Measurements from ENCODE around the gene BST2. TPM values are rescaled to one million over a fixed set of nuclear protein-coding genes. Genes with fewer than 3 reads are reported as not detected.

Gene BST2
- total RNA-seq, 1 experiment from 2014 or later = 24.8 TPM

- DNase-seq (ENCODE audit: unreplicated experiment) = no peak
- Mint-ChIP-seq H3K27me3 (ENCODE audit: insufficient read depth, unreplicated experiment) (no peaks in the 10 kb centered on the region), H3K27ac (ENCODE audit: low read depth, unreplicated experiment) (no peak overlapping the region), H3K4me1 (ENCODE audit: insufficient read depth, unreplicated experiment) (peaks cover 5% of the 10 kb centered on the region), H3K9me3 (ENCODE audit: unreplicated experiment) (no peaks in the 10 kb centered on the region), H3K36me3 (ENCODE audit: insufficient read depth, unreplicated experiment) (no peaks in the 10 kb centered on the region), H3K4me3 (ENCODE audit: unreplicated experiment) (no peak overlapping the region)
- no TSS peak for BruUV-seq (replicated peaks)
- CTCF ChIA-PET = interaction anchor here (1.0 kb wide), 1 partner anchor 322 kb away, joined by 3 read pairs; no protein-coding TSS in a partner anchor
- POLR2A ChIA-PET = interaction anchor here (1.2 kb wide), 1 partner anchor 26 kb away, joined by 7 read pairs; the partner anchor contains the start of gene MVB12A
- TF ChIP-seq, protein P1, sequence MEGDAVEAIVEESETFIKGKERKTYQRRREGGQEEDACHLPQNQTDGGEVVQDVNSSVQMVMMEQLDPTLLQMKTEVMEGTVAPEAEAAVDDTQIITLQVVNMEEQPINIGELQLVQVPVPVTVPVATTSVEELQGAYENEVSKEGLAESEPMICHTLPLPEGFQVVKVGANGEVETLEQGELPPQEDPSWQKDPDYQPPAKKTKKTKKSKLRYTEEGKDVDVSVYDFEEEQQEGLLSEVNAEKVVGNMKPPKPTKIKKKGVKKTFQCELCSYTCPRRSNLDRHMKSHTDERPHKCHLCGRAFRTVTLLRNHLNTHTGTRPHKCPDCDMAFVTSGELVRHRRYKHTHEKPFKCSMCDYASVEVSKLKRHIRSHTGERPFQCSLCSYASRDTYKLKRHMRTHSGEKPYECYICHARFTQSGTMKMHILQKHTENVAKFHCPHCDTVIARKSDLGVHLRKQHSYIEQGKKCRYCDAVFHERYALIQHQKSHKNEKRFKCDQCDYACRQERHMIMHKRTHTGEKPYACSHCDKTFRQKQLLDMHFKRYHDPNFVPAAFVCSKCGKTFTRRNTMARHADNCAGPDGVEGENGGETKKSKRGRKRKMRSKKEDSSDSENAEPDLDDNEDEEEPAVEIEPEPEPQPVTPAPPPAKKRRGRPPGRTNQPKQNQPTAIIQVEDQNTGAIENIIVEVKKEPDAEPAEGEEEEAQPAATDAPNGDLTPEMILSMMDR (IDR thresholded peaks at IDR 0.05; ENCODE audit: unreplicated experiment) = no peak
- intact Hi-C loops (cut with micrococcal nuclease) = no loop called here
Observed at GRCh38 chr19:17445526-17446165, 40.2 kb upstream of the BST2 start.

- no peaks in the 10 kb centered on the region for H3K36me3 Mint-ChIP-seq (ENCODE audit: insufficient read depth, unreplicated experiment)
- no TSS peak for BruUV-seq (replicated peaks)
- no peak overlapping the region for H3K4me3 Mint-ChIP-seq (ENCODE audit: unreplicated experiment)
- no peak overlapping the region for H3K27ac Mint-ChIP-seq (ENCODE audit: low read depth, unreplicated experiment)
- H3K9me3 Mint-ChIP-seq (ENCODE audit: unreplicated experiment) = no peaks in the 10 kb centered on the region
- TF ChIP-seq, protein P1 (IDR thresholded peaks at IDR 0.05; ENCODE audit: unreplicated experiment) = peak; percentile 37
- CTCF ChIA-PET = interaction anchor here (0.5 to 1.7 kb wide), 12 partner anchors 12 to 496 kb away, joined by 3 to 11 read pairs (median 4); partner anchors contain the start of gene MVB12A
- POLR2A ChIA-PET = no interaction called here
- H3K4me1 Mint-ChIP-seq (ENCODE audit: insufficient read depth, unreplicated experiment) = no peaks in the 10 kb centered on the region
- no peaks in the 10 kb centered on the region for H3K27me3 Mint-ChIP-seq (ENCODE audit: insufficient read depth, unreplicated experiment)
- peak; percentile 23 for DNase-seq (ENCODE audit: unreplicated experiment)
- intact Hi-C loops (cut with micrococcal nuclease) = no loop called here
Observed at GRCh38 chr19:17441241-17442021, 36.0 kb upstream of the BST2 start.

DNA sequence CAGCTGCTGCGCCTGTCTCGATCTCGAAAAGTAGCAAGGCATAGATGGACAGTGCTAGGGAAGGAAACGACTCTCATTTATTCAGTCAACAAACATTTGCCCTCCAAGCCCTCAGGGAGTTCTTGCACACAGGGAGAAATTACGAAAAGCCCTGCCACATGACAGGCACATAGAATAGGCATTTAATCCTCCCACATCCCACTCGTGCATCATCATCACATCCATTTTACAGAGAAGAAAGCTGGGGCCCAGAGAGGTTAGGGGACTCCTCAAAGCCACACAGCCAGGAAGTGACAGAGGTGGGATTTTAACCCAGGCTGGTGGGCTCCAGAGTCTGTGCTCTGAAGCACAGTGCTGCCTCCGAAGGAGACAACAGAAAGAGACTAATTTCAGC, 31.4 kb upstream of the BST2 start:
- ChIA-PET POLR2A (no interaction called here), CTCF (interaction anchor here (0.6 to 0.9 kb wide), 2 partner anchors 29 to 51 kb away, joined by 3 to 4 read pairs; no protein-coding TSS in a partner anchor)
- no peaks in the 10 kb centered on the region for H3K27me3 Mint-ChIP-seq (ENCODE audit: insufficient read depth, unreplicated experiment)
- TF ChIP-seq, protein P1 (IDR thresholded peaks at IDR 0.05; ENCODE audit: unreplicated experiment) = no peak
- no peaks in the 10 kb centered on the region for H3K4me1 Mint-ChIP-seq (ENCODE audit: insufficient read depth, unreplicated experiment)
- BruUV-seq (replicated peaks) = no TSS peak
- no peak overlapping the region for H3K27ac Mint-ChIP-seq (ENCODE audit: low read depth, unreplicated experiment)
- DNase-seq (ENCODE audit: unreplicated experiment) = no peak
- intact Hi-C loops (cut with micrococcal nuclease) = no loop called here
- no peaks in the 10 kb centered on the region for H3K9me3 Mint-ChIP-seq (ENCODE audit: unreplicated experiment)
- H3K36me3 Mint-ChIP-seq (ENCODE audit: insufficient read depth, unreplicated experiment) = no peaks in the 10 kb centered on the region
- H3K4me3 Mint-ChIP-seq (ENCODE audit: unreplicated experiment) = no peak overlapping the region

DNA sequence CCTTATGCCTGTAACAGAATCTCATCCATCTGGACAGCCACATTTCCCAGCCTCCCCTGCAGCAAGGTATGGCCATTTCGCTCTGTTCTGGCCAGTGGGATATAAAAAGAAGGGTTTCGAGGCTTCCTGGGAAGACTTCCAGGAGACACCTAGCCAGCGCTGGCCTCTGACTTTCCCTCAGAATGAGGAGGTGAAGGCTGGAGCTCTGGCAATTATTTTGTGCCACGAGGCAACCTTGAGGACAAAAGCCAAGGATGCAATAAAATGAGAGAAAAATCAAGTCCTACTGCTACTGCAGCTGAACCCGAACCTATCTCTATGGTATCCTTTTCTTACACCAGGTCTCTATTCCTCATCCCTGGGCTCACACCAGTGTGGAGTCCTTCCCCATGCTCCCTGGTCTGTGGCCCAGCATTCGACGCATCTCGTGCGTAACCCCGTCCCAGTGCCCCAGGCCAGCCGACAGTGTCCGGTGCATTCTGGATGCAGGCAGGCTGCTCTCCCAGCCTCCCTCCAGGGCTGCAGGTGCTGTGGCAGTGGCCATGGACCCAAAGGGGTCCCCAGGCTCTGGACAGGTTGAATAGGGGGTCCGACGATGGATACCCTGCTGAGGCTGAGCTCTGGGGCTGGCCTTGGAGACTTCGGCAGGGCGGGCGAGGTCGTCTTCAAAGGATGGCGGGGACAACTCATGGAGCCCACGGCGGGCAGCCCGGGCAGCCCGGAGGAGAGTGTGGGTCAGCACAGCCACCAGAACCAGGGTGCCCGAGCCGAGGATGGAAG, 30.9 kb upstream of the BST2 start:
- no peak overlapping the region for H3K4me3 Mint-ChIP-seq (ENCODE audit: unreplicated experiment)
- H3K36me3 Mint-ChIP-seq (ENCODE audit: insufficient read depth, unreplicated experiment) = no peaks in the 10 kb centered on the region
- H3K4me1 Mint-ChIP-seq (ENCODE audit: insufficient read depth, unreplicated experiment) = no peaks in the 10 kb centered on the region
- H3K27ac Mint-ChIP-seq (ENCODE audit: low read depth, unreplicated experiment) = no peak overlapping the region
- no TSS peak for BruUV-seq (replicated peaks)
- ChIA-PET POLR2A (interaction anchor here (0.7 kb wide), 1 partner anchor 56 kb away, joined by 3 read pairs; no protein-coding TSS in a partner anchor), CTCF (no interaction called here)
- intact Hi-C loops (cut with micrococcal nuclease) = no loop called here
- DNase-seq (ENCODE audit: unreplicated experiment) = no peak
- H3K27me3 Mint-ChIP-seq (ENCODE audit: insufficient read depth, unreplicated experiment) = no peaks in the 10 kb centered on the region
- no peaks in the 10 kb centered on the region for H3K9me3 Mint-ChIP-seq (ENCODE audit: unreplicated experiment)
- TF ChIP-seq, protein P1 (IDR thresholded peaks at IDR 0.05; ENCODE audit: unreplicated experiment) = no peak

Data from MCF 10A (cell line).